ENCODE results near the gene TRPM2.

TRPM2 gene

GRCh38 chr21:44353191-44353970, at the start of gene TRPM2:
TSS of gene TRPM2 (plus strand) at chr21:44353621. CDS start at chr21:44353701, 80 bp downstream.
- H3K4me3 ChIP-seq (ENCODE audit: low read depth, low read length): no peak within 1 kb of the TSS
- H3K27ac ChIP-seq: no peak within 1 kb of the TSS
- no peaks in the 10 kb centered on the region for H3K9me3 ChIP-seq (ENCODE audit: severe bottlenecking)
- no peak for DNase-seq
- H3K36me3 ChIP-seq: no peaks in the 10 kb centered on the region
- TF ChIP-seq CTCF (IDR thresholded peaks at IDR 0.05; ENCODE audit: low read depth, low read length): no peak
- no peaks in the 10 kb centered on the region for H3K27me3 ChIP-seq (ENCODE audit: insufficient read depth, low read depth, severe bottlenecking)

GRCh38 chr21:44304011-44304616, 49.3 kb upstream of the TRPM2 start:
- no peaks in the 10 kb centered on the region for H3K9me3 ChIP-seq (ENCODE audit: severe bottlenecking)
- DNase-seq: peak; percentile 61
- peak overlapping the region; percentile 84 for H3K27ac ChIP-seq
- TF ChIP-seq CTCF (IDR thresholded peaks at IDR 0.05; ENCODE audit: low read depth, low read length): no peak
- H3K4me3 ChIP-seq (ENCODE audit: low read depth, low read length): peak overlapping the region; percentile 1
- no peaks in the 10 kb centered on the region for H3K27me3 ChIP-seq (ENCODE audit: insufficient read depth, low read depth, severe bottlenecking)
- peaks cover 19% of the 10 kb centered on the region for H3K36me3 ChIP-seq

- H3K36me3 ChIP-seq: peaks cover 25% of the 10 kb centered on the region
- H3K9me3 ChIP-seq (ENCODE audit: severe bottlenecking): no peaks in the 10 kb centered on the region
- peak; percentile 94 for TF ChIP-seq CTCF (IDR thresholded peaks at IDR 0.05; ENCODE audit: low read depth, low read length)
- no peak overlapping the region for H3K4me3 ChIP-seq (ENCODE audit: low read depth, low read length)
- H3K27me3 ChIP-seq (ENCODE audit: insufficient read depth, low read depth, severe bottlenecking): no peaks in the 10 kb centered on the region
- peak overlapping the region; percentile 84 for H3K27ac ChIP-seq
- DNase-seq: peak; percentile 83
Observed at GRCh38 chr21:44304877-44305293, 48.5 kb upstream of the TRPM2 start.

- H3K27ac ChIP-seq: peak overlapping the region; percentile 84
- no peak overlapping the region for H3K4me3 ChIP-seq (ENCODE audit: low read depth, low read length)
- no peaks in the 10 kb centered on the region for H3K9me3 ChIP-seq (ENCODE audit: severe bottlenecking)
- H3K36me3 ChIP-seq: peaks cover 33% of the 10 kb centered on the region
- DNase-seq: no peak
- no peaks in the 10 kb centered on the region for H3K27me3 ChIP-seq (ENCODE audit: insufficient read depth, low read depth, severe bottlenecking)
- no peak for TF ChIP-seq CTCF (IDR thresholded peaks at IDR 0.05; ENCODE audit: low read depth, low read length)
Observed at GRCh38 chr21:44305691-44306090, 47.7 kb upstream of the TRPM2 start.

GRCh38 chr21:44306936-44307704, 46.3 kb upstream of the TRPM2 start:
- peaks cover 48% of the 10 kb centered on the region for H3K36me3 ChIP-seq
- H3K27ac ChIP-seq: no peak overlapping the region
- H3K9me3 ChIP-seq (ENCODE audit: severe bottlenecking): no peaks in the 10 kb centered on the region
- DNase-seq: no peak
- no peak for TF ChIP-seq CTCF (IDR thresholded peaks at IDR 0.05; ENCODE audit: low read depth, low read length)
- no peak overlapping the region for H3K4me3 ChIP-seq (ENCODE audit: low read depth, low read length)
- H3K27me3 ChIP-seq (ENCODE audit: insufficient read depth, low read depth, severe bottlenecking): no peaks in the 10 kb centered on the region
